Activated CD8-positive, alpha-beta memory T cell treated with anti-CD3 and anti-CD28 coated beads for 24 hours (primary cell): Measurements from ENCODE around the gene OR13A1.
A peak's percentile ranks its signal among the peaks of the same experiment; 100 is the strongest.
"Not testable (repeated sequence)": the region's sequence is repeated elsewhere in the genome, so short reads cannot be mapped to it uniquely, and the experiment has no call there.

Experiments
- DNase-seq: peaks from one replicate; pipeline ENCODE4 v3.0.0-alpha.2; 2020

The OR13A1 gene, protein sequence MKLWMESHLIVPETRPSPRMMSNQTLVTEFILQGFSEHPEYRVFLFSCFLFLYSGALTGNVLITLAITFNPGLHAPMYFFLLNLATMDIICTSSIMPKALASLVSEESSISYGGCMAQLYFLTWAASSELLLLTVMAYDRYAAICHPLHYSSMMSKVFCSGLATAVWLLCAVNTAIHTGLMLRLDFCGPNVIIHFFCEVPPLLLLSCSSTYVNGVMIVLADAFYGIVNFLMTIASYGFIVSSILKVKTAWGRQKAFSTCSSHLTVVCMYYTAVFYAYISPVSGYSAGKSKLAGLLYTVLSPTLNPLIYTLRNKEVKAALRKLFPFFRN

DNA sequence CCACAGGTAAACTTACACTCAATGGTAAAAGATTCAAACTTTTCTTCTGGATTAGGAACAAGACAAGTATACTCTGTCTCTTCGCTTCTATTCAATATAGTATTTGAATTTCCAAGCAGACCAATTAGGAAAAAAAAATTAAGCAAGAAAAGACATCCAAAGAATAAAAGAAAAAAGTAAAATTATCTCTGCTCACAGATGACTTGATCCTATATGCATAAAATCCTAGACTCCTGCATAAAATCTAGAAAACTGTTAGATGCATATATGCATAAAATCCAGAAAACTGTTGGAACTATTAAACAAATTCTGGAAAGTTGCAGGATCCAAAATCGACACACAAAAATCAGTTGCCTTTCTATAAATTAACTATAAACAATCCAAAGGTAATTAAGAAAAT, at the start of gene OR13A1:
OR13A1 (minus strand) TSS at position 101 of the 400 bp plus-strand sequence. CDS start 11,186 bp downstream, outside the sequence.
- DNase-seq: no peak

DNA sequence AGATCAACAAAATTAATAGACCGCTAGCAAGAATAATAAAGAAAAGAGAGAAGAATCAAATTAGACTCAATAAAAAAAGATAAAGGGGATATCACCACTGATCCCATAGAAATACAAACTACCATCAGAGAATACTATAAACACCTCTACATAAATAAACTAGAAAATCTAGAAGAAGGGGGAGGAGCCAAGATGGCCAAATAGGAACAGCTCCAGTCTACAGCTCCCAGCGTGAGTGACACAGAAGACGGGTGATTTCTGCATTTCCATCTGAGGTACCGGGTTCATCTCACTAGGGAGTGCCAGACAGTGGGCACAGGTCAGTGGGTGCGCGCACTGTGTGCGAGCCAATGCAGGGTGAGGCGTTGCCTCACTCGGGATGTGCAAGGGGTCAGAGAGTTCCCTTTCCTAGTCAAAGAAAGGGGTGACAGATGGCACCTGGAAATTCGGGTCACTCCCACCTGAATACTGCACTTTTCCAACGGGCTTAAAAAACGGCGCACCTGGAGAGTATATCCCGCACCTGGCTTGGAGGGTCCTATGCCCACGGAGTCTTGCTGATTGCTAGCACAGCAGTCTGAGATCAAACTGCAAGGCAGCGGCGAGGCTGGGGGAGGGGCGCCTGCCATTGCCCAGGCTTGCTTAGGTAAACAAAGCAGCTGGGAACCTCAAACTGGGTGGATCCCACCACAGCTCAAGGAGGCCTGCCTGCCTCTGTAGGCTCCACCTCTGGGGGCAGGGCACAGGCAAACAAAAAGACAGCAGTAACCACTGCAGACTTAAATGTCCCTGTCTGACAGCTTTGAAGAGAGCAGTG, 46.8 kb upstream of the OR13A1 start:
- peak; percentile 50 for DNase-seq

DNA sequence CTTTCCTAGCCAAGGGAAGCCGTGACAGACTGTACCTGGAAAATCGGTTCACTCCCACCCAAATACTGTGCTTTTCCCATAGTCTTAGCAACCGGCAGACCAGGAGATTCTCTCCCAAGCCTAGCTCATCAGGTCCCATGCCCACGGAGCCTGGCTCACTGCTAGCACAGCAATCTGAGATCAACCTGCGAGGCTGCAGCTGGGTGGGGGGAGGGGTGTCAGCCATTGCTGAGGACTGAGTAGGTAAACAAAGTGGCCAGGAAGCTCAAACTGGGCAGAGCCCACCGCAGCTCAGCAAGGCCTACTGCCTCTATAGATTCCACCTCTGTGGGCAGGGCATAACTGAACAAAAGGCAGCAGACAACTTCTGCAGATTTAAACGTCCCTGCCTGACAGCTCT, 43.6 kb upstream of the OR13A1 start:
- not testable (repeated sequence) for DNase-seq

DNA sequence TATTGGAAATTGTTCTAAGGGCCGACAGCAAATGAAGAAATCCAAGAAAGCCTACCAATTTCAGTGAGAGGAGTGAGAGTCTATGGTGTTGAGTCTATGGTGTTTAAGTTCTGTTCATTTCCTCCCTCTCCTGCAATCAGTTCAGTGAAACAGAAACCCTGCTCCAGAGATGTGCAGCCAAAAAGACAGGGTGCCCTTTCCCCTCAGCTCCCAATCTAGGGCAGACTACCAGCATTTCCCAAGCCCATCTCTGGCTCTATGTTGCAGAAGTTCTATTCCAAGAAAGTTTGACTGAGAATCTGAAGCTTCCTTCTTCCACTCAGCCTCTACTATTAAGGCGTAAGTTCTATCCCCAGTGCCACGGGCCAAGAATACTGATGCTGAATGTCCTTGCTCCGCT, 40.1 kb upstream of the OR13A1 start:
- no peak for DNase-seq

DNA sequence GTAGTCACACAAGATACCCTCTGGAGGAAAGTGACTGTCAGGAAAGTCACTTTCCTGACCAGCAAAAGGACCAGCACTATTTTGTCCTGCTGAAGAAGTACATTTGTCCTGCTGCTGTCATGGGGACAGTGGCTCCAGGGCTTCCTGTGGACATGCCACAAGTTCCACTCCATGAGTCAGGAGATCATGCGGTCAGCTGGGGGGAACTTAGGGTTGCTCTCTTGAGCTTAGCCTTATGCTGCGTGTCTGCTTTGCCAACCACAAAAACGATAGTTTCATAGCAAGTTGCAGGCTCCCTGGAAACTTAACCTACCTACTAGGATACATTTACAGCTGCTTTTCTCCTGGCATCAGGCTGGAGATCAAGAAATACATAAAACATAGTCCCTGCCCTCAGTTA, 38.9 kb upstream of the OR13A1 start:
- DNase-seq: no peak

DNA sequence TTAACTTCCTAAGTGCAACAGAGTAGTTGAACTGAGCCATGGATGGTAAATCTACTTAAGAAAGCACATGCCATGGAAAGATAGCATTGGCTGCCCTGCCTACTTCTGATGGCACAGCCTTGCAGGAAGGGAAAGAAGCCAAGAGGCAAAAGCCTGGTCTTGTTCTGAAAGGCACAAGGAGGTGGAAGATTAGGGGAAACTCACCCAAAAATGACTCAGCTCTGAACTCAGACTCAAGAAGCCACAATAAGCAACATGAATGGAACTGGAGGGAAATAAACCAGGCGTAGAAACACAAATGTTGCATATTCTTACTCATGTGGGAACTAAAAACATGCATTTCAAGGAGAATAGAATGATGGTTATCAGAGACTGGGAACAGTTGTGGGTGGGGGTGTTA, 37.8 kb upstream of the OR13A1 start:
- DNase-seq: no peak

DNA sequence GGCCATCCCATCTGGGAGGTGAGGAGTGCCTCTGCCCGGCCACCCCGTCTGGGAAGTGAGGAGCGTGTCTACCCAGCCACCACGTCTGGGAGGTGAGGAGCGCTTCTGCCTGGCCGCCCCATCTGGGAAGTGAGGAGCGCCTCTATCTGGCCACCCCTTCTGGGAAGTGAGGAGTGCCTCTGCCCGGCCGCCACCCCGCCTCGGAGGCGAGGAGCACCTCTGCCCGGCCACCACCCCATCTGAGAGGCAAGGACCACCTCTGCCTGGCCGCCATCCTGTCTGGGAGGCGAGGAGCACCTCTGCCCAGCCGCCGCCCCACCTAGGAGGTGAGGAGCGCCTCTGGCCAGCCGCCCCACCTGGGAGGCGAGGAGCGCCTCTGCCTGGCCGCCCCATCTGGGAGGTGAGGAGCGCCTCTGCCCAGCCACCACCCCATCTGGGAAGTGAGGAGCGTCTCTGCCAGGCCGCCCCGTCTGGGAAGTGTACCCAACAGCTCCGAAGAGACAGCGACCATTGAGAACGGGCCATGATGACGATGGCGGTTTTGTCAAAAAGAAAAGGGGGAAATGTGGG, 32.9 kb upstream of the OR13A1 start:
- DNase-seq: not testable (repeated sequence)

DNA sequence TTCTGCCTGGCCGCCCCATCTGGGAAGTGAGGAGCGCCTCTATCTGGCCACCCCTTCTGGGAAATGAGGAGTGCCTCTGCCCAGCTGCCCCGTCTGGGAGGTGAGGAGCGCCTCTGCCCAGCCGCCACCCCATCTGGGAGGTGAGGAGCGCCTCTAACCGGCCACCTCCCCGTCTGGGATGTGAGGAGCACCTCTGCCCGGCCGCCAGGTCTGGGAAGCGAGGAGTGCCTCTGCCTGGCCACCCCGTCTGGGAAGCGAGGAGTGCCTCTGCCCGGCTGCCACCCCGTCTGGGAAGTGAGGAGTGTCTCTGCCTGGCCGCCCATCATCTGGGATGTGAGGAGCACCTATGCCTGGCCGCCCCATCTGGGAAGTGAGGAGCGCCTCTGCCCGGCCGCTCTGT, 32.1 kb upstream of the OR13A1 start:
- not testable (repeated sequence) for DNase-seq

DNA sequence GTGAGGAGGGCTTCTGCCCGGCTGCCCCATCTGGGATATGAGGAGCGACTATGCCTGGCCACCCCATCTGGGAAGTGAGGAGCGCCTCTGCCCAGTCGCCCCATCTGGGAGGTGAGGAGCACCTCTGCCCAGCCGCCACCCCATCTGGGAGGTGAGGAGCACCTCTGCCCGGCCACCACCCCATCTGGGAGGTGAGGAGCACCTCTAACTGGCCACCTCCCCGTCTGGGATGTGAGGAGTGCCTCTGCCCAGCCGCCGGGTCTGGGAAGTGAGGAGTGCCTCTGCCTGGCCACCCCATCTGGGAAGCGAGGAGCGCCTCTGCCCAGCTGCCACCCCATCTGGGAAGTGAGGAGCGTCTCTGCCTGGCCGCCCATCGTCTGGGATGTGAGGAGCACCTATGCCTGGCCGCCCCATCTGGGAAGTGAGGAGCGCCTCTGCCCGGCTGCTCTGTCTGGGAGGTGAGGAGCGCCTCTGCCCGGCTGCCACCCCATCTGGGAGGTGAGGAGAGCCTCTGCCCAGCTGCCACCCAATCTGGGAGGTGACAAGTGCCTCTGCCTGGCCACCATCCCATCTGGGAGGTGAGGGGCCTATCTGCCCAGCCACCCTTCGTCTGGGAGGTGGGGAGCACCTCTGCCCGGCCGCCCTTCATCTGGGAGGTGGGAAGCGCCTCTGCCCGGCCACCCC, 31.4 kb upstream of the OR13A1 start:
- DNase-seq: not testable (repeated sequence)

DNA sequence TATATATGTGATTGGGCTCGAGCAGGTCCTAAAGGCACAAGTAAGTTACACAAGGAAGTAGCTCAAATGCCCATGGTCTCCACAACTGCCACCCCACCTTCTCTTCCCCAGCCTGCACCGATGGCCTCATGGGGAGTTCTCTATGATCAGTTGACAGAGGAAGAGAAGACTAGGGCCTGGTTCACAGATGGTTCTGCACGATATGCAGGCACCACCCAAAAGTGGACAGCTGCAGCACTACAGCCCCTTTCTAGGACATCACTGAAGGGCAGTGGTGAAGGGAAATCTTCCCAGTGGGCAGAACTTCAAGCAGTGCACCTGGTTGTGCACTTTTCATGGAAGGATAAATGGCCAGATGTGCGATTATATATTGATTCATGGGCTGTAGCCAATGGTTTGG, 25.0 kb upstream of the OR13A1 start:
- not testable (repeated sequence) for DNase-seq

DNA sequence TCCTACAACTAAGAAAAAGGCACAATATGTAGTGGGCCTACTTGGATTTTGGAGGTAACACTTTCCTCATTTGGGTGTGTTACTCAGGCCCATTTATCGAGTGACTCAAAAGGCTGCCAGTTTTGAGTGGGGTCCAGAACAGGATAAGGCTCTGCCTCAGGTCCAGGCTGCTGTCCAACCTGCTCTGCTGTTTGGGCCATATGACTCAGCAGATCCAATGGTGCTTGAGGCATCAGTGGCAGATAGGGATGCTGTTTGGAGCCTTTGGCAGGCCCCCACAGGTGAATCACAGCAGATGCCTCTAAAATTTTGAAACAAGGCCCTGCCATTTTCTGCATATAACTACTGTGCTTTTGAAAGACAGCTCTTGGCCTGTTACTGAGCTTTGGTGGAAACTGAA, 24.5 kb upstream of the OR13A1 start:
- no peak for DNase-seq

DNA sequence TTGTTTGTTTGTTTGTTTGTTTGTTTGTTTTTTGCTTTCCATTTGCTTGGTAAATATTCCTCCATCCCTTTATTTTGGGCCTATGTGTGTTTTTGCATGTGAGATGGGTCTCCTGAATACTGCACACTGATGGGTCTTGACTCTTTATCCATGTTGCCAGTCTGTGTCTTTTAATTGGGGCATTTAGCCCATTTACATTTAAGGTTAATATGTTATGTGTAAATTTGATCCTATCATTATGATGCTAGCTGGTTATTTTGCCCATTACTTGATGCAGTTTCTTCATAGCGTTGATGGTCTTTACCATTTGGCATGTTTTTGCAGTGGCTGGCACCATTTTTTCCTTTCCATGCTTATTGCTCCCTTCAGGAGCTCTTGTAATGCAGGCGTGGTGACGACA, 16.4 kb upstream of the OR13A1 start:
- not testable (repeated sequence) for DNase-seq

DNA sequence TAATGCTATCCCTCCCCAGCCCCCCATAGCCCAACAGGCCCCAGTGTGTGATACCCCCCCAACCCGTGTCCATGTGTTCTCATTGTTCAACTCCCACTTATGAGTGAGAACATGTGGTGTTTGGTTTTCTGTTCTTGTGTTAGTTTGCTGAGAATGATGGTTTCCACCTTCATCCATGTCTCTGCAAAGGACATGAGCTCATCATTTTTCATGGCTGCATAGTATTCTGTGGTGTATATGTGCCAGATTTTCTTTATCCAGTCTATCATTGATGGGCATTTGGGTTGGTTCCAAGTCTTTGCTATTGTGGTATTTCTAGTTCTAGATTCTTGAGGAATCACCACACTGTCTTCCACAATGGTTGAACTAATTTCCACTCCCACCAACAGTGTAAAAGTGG, 11.5 kb upstream of the OR13A1 start:
- not testable (repeated sequence) for DNase-seq

DNA sequence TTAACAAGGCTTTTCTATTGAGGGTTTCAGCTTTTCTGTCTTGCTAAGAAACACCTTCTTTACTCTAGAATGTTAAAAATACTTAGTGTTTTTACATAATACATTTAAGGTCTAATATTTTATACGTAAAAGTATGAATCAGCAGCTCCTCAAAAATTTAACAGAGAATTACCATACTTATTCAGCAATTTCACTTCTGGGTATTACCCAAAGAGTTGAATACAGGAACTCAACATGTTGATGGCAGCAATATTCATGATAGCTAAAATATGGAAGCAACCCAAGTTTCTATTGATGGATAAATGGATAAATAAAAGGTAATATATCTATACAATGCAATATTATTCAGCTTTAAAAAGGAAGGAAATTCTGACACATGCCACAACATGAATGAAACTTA, 9.7 kb upstream of the OR13A1 start:
- no peak for DNase-seq

DNA sequence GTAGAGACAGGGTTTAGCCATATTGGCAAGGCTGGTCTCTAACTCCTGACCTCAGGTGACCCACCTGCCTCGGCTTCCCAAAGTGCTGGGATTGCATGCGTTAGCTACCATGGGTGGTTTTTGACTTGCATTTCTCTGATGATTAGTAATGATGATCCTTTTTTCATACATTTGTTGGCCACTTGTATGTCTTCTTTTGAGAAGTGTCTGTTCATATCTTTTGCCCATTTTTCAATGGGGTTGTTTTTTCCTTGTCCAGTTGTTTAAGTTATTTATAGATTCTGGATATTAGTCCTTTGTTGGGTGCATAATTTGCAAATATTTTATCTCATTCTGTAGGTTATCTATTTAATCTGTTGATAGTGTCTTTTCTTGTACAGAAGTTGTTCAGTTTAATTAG, 4.3 kb upstream of the OR13A1 start:
- no peak for DNase-seq

DNA sequence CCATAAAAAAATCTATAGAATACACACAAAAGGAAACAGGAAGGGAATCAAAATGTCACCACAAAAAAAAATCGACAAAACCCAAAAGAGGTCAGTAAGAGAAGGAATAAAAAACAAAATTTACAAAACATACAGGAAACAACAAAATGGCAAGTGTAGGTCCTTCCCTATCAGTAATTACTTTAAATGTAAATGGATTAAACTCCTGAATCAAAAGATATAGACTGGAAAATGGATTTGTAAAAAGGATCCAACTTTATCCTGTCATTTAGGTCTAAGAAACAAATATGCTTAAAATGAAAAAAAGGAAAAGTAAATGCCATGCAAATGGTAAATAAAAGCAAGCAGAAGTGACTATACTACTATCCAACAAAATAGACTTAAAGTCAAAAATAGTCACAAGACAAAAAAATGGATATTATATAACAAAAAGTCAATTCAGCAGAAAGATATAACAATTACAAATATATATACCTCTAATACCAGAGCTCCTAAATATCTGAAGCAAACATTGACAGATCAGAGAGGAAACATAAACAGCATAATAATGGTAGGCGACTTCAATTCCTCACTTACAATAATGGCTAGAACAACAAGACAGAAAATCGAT, 2.0 kb downstream of the OR13A1 start:
- DNase-seq: no peak

DNA sequence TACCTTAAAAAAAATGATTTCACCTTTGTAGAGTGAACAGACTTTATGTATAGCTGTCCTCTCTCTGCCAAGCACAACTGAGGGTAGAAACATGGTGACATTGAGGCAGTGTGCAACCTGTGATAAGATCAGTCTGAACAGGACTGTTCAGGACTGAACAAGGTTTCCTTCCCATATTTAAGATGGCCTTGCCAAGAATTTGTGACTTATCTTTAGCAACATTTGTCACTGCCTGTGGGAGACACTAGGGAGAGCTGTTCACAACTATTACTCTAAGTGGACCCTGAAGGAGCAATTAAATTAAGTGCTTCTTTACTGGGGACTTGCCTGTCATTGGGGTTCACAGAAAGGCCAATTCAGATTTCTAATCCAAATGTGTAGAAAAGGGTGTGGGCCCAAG, 6.7 kb downstream of the OR13A1 start:
- no peak for DNase-seq

DNA sequence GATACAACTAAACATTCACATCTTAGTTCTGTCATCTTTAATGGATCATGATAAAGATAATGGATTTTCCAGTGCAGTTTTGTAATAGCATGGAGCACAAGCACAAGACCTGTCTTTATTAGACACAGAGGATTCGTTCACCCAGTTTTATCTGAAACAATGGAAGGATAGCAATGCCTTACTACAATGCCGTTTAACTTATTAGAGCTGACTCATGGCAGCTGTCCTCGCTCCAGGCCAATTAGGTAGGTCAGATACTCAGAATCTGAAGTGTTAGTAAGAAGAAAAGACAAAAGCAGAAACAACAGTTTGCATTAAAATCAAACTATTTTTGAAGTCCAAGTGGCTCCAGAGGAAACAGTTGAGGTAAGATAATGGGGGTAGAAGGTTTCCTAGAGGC, 12.8 kb downstream of the OR13A1 start:
- DNase-seq: no peak

DNA sequence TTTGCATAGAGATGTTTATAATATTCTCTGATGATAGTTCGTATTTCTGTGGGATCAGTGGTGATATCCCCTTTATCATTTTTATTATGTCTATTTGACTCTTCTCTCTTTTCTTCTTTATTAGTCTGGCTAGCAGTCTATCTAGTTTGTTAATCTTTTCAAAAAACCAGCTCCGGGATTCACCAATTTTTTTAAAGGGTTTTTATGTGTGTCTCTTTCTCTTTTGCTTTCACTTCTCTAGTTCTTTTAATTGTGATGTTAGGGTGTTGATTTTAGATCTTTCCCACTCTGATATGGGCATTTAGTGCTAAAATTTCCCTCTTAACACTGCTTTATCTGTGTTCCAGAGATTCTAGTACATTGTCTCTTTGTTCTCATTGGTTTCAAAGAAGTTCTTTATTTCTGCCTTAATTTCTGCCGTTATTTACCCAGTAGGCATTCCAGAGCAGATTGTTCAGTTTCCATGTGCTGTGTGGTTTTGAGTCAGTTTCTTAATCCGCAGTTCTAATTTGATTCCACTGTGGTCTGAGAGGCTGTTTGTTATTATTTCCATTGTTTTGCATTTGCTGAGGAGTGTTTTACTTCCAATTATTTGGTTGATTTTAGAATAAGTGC, 17.0 kb downstream of the OR13A1 start:
- not testable (repeated sequence) for DNase-seq

DNA sequence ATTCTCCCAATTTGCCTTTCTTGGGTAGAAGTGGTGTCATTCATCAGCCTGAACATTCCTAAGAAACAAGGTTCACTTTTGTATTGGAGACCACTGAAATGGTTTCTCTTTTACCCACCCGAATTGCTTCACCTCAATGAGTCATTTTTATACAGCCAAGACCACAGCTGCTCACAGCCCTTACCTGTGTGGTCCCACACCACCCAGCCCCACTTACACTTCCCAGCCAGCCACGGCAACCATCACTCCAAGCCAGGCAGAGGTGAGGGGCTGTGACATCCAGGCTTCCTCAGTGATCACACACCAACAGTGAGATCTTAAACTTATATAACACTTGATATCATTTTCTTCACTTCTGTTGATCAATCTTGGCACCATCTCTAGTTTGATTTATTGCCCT, 20.7 kb downstream of the OR13A1 start:
- no peak for DNase-seq

DNA sequence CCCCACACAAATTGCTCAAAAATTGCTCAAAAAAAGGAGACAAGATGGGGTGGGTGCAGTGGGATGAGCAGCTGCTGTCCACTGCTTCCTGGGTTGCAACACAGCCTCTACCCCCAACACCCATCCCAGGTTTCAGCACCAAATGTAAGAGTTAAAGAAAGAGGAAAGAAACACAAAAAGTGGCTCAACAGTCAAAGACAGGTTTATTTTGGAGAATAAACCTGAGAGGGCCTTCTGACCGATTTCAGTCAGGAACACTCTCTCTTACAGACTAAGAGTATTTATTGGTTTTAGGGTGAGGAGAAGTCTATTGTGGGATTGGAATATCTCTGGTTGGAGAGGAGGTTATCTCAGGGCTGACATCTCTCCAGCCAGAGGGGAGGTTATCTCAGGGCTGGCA, 28.4 kb downstream of the OR13A1 start:
- DNase-seq: no peak

DNA sequence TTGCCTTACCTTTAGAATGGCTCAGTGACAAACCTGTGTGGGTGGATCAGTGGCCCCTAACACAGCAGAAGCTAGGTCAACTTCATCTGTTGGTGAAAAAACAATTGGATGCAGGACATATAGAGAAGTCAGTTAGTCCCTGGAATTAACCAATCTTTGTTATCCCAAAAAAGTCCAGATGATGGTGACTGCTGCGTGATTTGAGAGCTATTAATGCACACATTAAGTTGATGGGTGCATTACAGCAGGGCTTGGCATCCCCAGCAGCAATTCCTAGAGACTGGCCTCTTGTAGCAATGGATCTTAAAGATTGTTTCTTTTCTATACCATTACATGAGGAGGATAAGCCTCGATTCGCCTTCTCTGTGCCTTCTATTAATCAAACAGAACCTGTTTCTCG, 33.3 kb downstream of the OR13A1 start:
- DNase-seq: no peak
